ENCODE measurements around the gene GMDS.

Gene GMDS

GRCh38 chr6:1797801-1798200, 447.6 kb downstream of the GMDS start:
- ATAC-seq: peak; percentile 38
- TF ChIP-seq ISL1 (CRISPR knock-in tag; IDR thresholded peaks at IDR 0.05): peak; percentile 42; the same call in 1 of the 2 replicates
- no peak for TF ChIP-seq ZNF8 (CRISPR knock-in tag; IDR thresholded peaks at IDR 0.05)
- no peak for TF ChIP-seq PPARA (CRISPR knock-in tag; IDR thresholded peaks at IDR 0.05; ENCODE audit: borderline replicate concordance)
- TF ChIP-seq SNAI2 (CRISPR knock-in tag; IDR thresholded peaks at IDR 0.05): no peak
- TF ChIP-seq ESRRG (CRISPR knock-in tag; IDR thresholded peaks at IDR 0.05): no peak
- TF ChIP-seq ZFP30 (CRISPR knock-in tag; IDR thresholded peaks at IDR 0.05): no peak

GRCh38 chr6:1796706-1797529, 448.5 kb downstream of the GMDS start:
- TF ChIP-seq CSDC2 (CRISPR knock-in tag; IDR thresholded peaks at IDR 0.05): no peak
- no peak for ATAC-seq

DNA sequence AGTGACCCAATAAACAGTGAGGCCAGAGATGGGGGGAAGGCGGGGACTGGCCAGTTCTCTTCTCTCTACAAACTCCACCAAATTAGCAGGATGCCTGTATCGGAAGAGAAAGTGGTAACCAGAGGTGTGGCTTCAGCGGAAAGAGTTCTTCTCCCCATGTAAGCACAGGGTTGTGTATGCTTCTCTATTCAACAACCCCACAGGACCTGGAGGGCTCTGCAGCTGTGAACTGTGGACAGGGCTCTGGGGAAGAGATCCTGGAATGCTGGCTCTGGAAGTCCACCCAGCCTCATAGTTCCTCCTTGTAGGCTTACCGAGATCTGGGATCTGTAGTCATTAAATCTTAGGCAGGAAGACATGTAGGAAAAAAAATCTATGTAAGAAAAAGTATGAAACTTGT, 449.5 kb downstream of the GMDS start:
- no peak for ATAC-seq
- TF ChIP-seq PPARA (CRISPR knock-in tag; IDR thresholded peaks at IDR 0.05; ENCODE audit: borderline replicate concordance) (no peak), ZNF70 (CRISPR knock-in tag; IDR thresholded peaks at IDR 0.05) (no peak), TCF4 (CRISPR knock-in tag; IDR thresholded peaks at IDR 0.05; ENCODE audit: borderline replicate concordance) (no peak)
- TF ChIP-seq, protein P1, sequence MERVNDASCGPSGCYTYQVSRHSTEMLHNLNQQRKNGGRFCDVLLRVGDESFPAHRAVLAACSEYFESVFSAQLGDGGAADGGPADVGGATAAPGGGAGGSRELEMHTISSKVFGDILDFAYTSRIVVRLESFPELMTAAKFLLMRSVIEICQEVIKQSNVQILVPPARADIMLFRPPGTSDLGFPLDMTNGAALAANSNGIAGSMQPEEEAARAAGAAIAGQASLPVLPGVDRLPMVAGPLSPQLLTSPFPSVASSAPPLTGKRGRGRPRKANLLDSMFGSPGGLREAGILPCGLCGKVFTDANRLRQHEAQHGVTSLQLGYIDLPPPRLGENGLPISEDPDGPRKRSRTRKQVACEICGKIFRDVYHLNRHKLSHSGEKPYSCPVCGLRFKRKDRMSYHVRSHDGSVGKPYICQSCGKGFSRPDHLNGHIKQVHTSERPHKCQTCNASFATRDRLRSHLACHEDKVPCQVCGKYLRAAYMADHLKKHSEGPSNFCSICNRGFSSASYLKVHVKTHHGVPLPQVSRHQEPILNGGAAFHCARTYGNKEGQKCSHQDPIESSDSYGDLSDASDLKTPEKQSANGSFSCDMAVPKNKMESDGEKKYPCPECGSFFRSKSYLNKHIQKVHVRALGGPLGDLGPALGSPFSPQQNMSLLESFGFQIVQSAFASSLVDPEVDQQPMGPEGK (CRISPR knock-in tag; IDR thresholded peaks at IDR 0.05; ENCODE audit: borderline replicate concordance): no peak

DNA sequence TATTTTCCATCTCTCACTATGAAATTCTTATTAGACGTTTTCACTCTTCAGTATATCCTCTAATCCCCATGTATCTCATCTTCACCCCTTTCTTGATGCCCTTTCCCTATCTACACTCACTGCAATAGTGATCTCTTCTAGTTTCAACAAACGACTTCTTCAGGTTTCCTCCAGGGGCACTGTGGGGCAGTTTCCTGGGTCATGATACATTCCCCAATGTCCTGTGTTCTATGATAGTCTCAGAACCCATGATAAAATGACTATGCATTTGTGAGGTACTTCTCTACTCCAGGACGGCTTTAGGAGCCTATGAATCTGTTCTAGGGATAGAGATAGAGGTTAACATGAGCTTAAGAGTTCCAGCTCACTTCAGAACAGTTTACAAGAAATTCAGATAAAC, 452.4 kb downstream of the GMDS start:
- peak; percentile 74 for ATAC-seq
- TF ChIP-seq CSDC2 (CRISPR knock-in tag; IDR thresholded peaks at IDR 0.05): no peak
- no peak for TF ChIP-seq POU6F1 (CRISPR knock-in tag; IDR thresholded peaks at IDR 0.05; ENCODE audit: borderline replicate concordance, low read depth)
- no peak for TF ChIP-seq TSHZ2 (CRISPR knock-in tag; IDR thresholded peaks at IDR 0.05)
- no peak for TF ChIP-seq SNAI2 (CRISPR knock-in tag; IDR thresholded peaks at IDR 0.05)
- TF ChIP-seq, protein P2, sequence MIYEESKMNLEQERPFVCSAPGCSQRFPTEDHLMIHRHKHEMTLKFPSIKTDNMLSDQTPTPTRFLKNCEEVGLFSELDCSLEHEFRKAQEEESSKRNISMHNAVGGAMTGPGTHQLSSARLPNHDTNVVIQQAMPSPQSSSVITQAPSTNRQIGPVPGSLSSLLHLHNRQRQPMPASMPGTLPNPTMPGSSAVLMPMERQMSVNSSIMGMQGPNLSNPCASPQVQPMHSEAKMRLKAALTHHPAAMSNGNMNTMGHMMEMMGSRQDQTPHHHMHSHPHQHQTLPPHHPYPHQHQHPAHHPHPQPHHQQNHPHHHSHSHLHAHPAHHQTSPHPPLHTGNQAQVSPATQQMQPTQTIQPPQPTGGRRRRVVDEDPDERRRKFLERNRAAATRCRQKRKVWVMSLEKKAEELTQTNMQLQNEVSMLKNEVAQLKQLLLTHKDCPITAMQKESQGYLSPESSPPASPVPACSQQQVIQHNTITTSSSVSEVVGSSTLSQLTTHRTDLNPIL (CRISPR knock-in tag; IDR thresholded peaks at IDR 0.05; ENCODE audit: low read depth): no peak
- no peak for TF ChIP-seq CSRNP3 (CRISPR knock-in tag; IDR thresholded peaks at IDR 0.05)
- no peak for TF ChIP-seq ZNF70 (CRISPR knock-in tag; IDR thresholded peaks at IDR 0.05)
- TF ChIP-seq PPARA (CRISPR knock-in tag; IDR thresholded peaks at IDR 0.05; ENCODE audit: borderline replicate concordance): no peak
- TF ChIP-seq, protein P1 (CRISPR knock-in tag; IDR thresholded peaks at IDR 0.05; ENCODE audit: borderline replicate concordance): no peak
- TF ChIP-seq TOX (CRISPR knock-in tag; IDR thresholded peaks at IDR 0.05; ENCODE audit: borderline replicate concordance): no peak
- no peak for TF ChIP-seq ISL1 (CRISPR knock-in tag; IDR thresholded peaks at IDR 0.05)
- no peak for TF ChIP-seq ESRRG (CRISPR knock-in tag; IDR thresholded peaks at IDR 0.05)
- TF ChIP-seq ZFP3 (CRISPR knock-in tag; IDR thresholded peaks at IDR 0.05): no peak
- TF ChIP-seq ARNTL (CRISPR knock-in tag; IDR thresholded peaks at IDR 0.05; ENCODE audit: borderline replicate concordance, low read depth): no peak

All from SK-N-SH treated with all-trans-retinoic acid at 6 μM for 48 hours (cell line).